Neuronal stem cell (in vitro differentiated cells): ENCODE data around the gene ADGRG6.

Experiments
- DNase-seq: peaks from one replicate; pipeline ENCODE4 v3.0.0-alpha.2; 2013; ENCODE audit warnings: low spot score
- H2AFZ ChIP-seq: one replicate; pipeline ENCODE4 v1.6.1; 2013; ENCODE audit warnings: mild to moderate bottlenecking, low read length, inconsistent platforms
- H2AK5ac ChIP-seq: 2 replicates; pipeline ENCODE4 v1.6.1; 2013; ENCODE audit warnings: low read depth, mild to moderate bottlenecking, inconsistent platforms, low read length, moderate library complexity, mixed read lengths
- H2BK120ac ChIP-seq: 2 replicates; pipeline ENCODE4 v1.6.1; 2013; ENCODE audit warnings: low read depth, mild to moderate bottlenecking, inconsistent platforms, low read length, moderate library complexity, mixed read lengths
- H2BK12ac ChIP-seq: one replicate; pipeline ENCODE4 v1.6.1; 2013; ENCODE audit warnings: low read length, inconsistent platforms
- H2BK15ac ChIP-seq: 2 replicates; pipeline ENCODE4 v1.6.1; 2013; ENCODE audit warnings: mild to moderate bottlenecking, low read length, inconsistent platforms, mixed read lengths
- H2BK5ac ChIP-seq: one replicate; pipeline ENCODE4 v1.6.1; 2013; ENCODE audit warnings: inconsistent platforms, mild to moderate bottlenecking, low read length, moderate library complexity
- H3K14ac ChIP-seq: one replicate; pipeline ENCODE4 v1.6.1; 2013; ENCODE audit warnings: low read length, inconsistent platforms
- H3K18ac ChIP-seq: 2 replicates; pipeline ENCODE4 v1.6.1; 2013; ENCODE audit warnings: low read length, inconsistent platforms
- H3K23ac ChIP-seq: 2 replicates; pipeline ENCODE4 v1.6.1; 2013; ENCODE audit warnings: low read depth, mild to moderate bottlenecking, mixed read lengths, low read length, inconsistent platforms; ENCODE audit not compliant: poor library complexity
- H3K27ac ChIP-seq: replicated peaks from 3 replicates; pipeline ENCODE4 v1.5.1; 2013; ENCODE audit warnings: low read length, inconsistent platforms
- H3K27me3 ChIP-seq, 3 experiments: 2 replicates each; pipeline ENCODE4 v1.6.1; 2013; ENCODE audit warnings: low read length in 3 of 3, mild to moderate bottlenecking in 2 of 3, inconsistent platforms in 1 of 3, low read depth in 1 of 3, mixed read lengths in 1 of 3, moderate library complexity in 1 of 3; ENCODE audit not compliant: control insufficient read depth in 3 of 3, insufficient read depth in 3 of 3
- H3K36me3 ChIP-seq, 2 donors: replicated peaks in 1 of 2; 2 replicates each; pipeline ENCODE4 v1.6.1; 2013; ENCODE audit warnings: low read length in 2 of 2; ENCODE audit not compliant: control insufficient read depth in 2 of 2, insufficient read depth in 2 of 2
- H3K4ac ChIP-seq: 2 replicates; pipeline ENCODE4 v1.6.1; 2013; ENCODE audit warnings: inconsistent platforms, mild to moderate bottlenecking, low read length, moderate library complexity
- H3K4me1 ChIP-seq, 2 donors: 1 replicate in 1 of 2; 2 replicates in 1 of 2; pipeline ENCODE4 v1.6.1; 2013; ENCODE audit warnings: low read length in 2 of 2, low read depth in 1 of 2; ENCODE audit not compliant: control insufficient read depth in 2 of 2, insufficient read depth in 1 of 2
- H3K4me2 ChIP-seq: one replicate; pipeline ENCODE4 v1.6.1; 2013; ENCODE audit warnings: mild to moderate bottlenecking, low read length, inconsistent platforms; ENCODE audit not compliant: insufficient read depth, poor library complexity, severe bottlenecking
- H3K4me3 ChIP-seq, 2 donors: 2 replicates each; pipeline ENCODE4 v1.5.1; 2013; ENCODE audit warnings: low read length in 2 of 2, mild to moderate bottlenecking in 2 of 2, inconsistent platforms in 1 of 2, moderate library complexity in 1 of 2
- H3K79me1 ChIP-seq: one replicate; pipeline ENCODE4 v1.6.1; 2013; ENCODE audit warnings: low read depth, mild to moderate bottlenecking, inconsistent platforms, low read length, moderate library complexity
- H3K9ac ChIP-seq: one replicate; pipeline ENCODE4 v1.6.1; 2013; ENCODE audit warnings: mild to moderate bottlenecking, low read depth, low read length, inconsistent platforms; ENCODE audit not compliant: poor library complexity
- H3K9me3 ChIP-seq, 2 donors: replicated peaks in 1 of 2; 2 replicates each; pipeline versions ENCODE3 to v1.6.1; 2013; ENCODE audit warnings: low read length in 2 of 2, mild to moderate bottlenecking in 2 of 2, inconsistent platforms in 1 of 2, low read depth in 1 of 2, mixed read lengths in 1 of 2, moderate library complexity in 1 of 2; ENCODE audit not compliant: control insufficient read depth in 2 of 2, insufficient read depth in 1 of 2
- H4K8ac ChIP-seq: one replicate; pipeline ENCODE4 v1.6.1; 2013; ENCODE audit warnings: low read depth, mild to moderate bottlenecking, inconsistent platforms, low read length, moderate library complexity
- H4K91ac ChIP-seq: one replicate; pipeline ENCODE4 v1.6.1; 2013; ENCODE audit warnings: low read length, low read depth, mild to moderate bottlenecking, inconsistent platforms; ENCODE audit not compliant: poor library complexity
- WGBS, 2 donors: extraction: QIAGEN DNeasy Blood & Tissue Kit; methylation state at CpG; one replicate each; pipeline ENCODE4 v1.1.7; 2013; ENCODE audit warnings: missing lambda C conversion rate in 2 of 2, mixed read lengths in 1 of 2; ENCODE audit not compliant: insufficient read length in 2 of 2, insufficient replicate concordance in 1 of 2; ENCODE audit errors: extremely low coverage in 2 of 2; 5-methylcytosine and 5-hydroxymethylcytosine counted together

The ADGRG6 gene

DNA sequence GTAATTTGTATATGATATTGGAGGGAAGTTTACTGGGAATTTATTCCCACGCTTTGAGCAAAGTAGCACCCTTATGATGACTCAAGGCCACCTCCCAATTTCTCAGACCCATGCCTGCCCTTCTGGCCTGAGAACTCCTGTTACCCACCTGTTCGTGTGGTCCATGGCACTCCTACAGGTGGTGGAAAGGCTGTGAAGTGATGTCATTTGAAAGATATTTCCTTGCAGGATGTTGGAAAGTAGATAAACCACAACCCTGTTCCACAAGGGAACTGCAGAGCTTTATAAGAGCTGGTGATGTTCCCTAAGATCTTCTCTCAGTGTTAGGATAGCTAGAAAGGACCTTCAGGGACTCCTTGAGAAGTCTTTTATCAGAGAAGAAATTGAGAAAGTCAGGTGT is 70.5 kb downstream of the ADGRG6 start:
- WGBS, 2 donors, result no CpG with 5 or more reads among the region's 2 CpGs
- no peak overlapping the region for H3K18ac ChIP-seq

DNA sequence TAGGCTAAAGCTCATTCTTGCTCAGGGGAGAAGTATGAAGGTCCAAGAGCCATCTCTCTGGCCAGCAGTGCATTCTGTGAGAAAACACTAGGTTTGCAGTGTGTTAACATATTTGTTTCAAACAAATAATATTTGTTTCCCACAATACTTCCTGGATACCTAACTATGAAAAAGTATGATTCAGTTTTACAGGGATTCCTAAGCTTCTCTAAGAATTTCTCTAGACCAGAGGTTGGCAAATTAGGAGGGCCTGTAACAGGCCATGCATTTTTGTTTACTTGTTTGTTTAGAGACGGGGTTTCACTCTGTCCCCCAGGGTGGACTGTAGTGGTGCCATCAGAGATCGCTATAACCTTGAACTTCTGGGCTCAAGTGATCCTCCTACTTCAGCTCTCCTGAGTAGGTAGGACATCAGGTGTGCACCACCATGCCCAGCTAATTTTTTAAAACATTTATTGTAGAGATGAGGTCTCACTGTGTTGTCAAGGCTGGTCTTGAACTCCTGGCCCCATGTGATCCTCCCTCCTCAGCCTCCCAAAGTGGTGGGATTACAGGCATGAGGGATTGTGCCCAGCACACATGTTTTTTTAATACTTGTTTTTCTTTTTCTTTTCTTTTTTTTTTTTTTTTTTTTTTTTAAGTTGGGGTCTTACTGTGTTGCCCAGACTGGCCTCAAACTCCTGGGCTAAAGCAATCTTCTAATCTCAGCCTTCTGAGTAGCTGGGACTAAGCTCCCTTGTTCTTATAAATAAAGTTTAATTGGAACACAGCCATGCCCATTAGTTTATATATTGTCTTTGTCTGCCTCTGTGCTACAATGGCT is 71.7 kb downstream of the ADGRG6 start:
- WGBS, 2 donors, result no CpG with 5 or more reads among the region's 2 CpGs
- H3K4me1 ChIP-seq, result peaks cover 6 to 21% of the 10 kb centered on the region in 2 donors
- no peak for DNase-seq
- H2BK5ac ChIP-seq, result no peak overlapping the region
- H3K27me3 ChIP-seq, result no peaks in the 10 kb centered on the region
- no peak overlapping the region for H3K4ac ChIP-seq
- no peak overlapping the region for H3K14ac ChIP-seq
- no peaks in the 10 kb centered on the region for H3K36me3 ChIP-seq
- no peak overlapping the region for H4K8ac ChIP-seq
- no peak overlapping the region for H2BK12ac ChIP-seq
- no peak overlapping the region for H4K91ac ChIP-seq
- H3K18ac ChIP-seq, result no peak overlapping the region
- no peaks in the 10 kb centered on the region for H3K79me1 ChIP-seq
- H3K4me3 ChIP-seq, result no peak overlapping the region
- H3K9me3 ChIP-seq, result no peaks in the 10 kb centered on the region
- H2BK15ac ChIP-seq, result no peak overlapping the region
- no peak overlapping the region for H3K4me2 ChIP-seq
- H2AFZ ChIP-seq, result no peak overlapping the region
- H2BK120ac ChIP-seq, result no peak overlapping the region
- H2AK5ac ChIP-seq, result no peak overlapping the region
- no peak overlapping the region for H3K9ac ChIP-seq
- no peak overlapping the region for H3K27ac ChIP-seq
- no peak overlapping the region for H3K23ac ChIP-seq

More for the DNA sequence above, 70.5 kb downstream of the ADGRG6 start:
- Histone ChIP-seq H3K79me1 (no peaks in the 10 kb centered on the region), H2BK15ac (no peak overlapping the region), H3K9ac (no peak overlapping the region), H3K4ac (no peak overlapping the region), H3K9me3 (no peaks in the 10 kb centered on the region), H3K4me2 (no peak overlapping the region), H2BK5ac (no peak overlapping the region), H3K36me3 (no peaks in the 10 kb centered on the region), H3K4me3 (no peak overlapping the region), H3K4me1 (peaks cover 2 to 12% of the 10 kb centered on the region in 2 donors), H2AFZ (no peak overlapping the region), H4K91ac (no peak overlapping the region), H4K8ac (no peak overlapping the region), H2BK12ac (no peak overlapping the region), H3K27ac (no peak overlapping the region), H2AK5ac (no peak overlapping the region), H3K27me3 (no peaks in the 10 kb centered on the region), H2BK120ac (no peak overlapping the region), H3K23ac (no peak overlapping the region), H3K14ac (no peak overlapping the region)
- DNase-seq, result no peak

DNA sequence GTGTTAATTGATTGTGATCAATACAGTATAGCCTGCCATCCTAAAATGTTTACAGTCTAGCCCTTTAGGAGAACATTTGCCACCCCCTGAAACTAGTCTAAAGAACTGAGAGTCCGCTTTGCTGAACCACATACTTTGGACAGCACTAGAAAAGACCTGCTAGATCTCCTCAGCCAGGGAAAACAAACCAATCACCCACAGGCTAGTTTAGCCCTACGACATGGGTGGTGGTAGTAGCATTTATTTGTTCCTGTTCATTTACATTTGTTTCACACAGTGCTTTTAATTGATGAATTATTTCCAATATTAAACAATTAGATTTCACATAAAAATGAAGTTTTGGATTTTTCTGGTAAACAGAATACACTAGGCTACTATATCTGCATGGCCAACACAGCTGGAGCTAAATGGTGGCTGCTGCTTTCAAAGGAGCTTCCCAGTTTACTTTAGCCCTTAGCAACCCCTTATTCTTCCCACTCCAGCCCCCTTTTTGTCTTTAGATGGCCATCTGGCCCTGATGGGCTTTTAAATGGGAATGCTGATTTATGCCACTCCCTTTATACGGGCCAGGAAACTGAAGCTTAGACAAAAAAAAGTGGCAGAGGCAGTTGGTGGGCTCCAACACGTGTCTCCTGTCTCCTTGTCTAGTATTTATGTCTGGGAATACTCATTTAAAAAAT is 72.4 kb downstream of the ADGRG6 start:
- no peak overlapping the region for H3K4ac ChIP-seq
- WGBS, 2 donors, result no CpG with 5 or more reads among the region's 4 CpGs

GRCh38 chr6:142374965-142375733 is 73.3 kb downstream of the ADGRG6 start:
- Histone ChIP-seq H3K79me1 (no peaks in the 10 kb centered on the region), H3K4ac (no peak overlapping the region), H3K36me3 (no peaks in the 10 kb centered on the region), H3K4me2 (no peak overlapping the region), H2BK5ac (no peak overlapping the region), H3K9me3 (no peaks in the 10 kb centered on the region), H3K9ac (no peak overlapping the region), H4K91ac (no peak overlapping the region), H3K27me3 (no peaks in the 10 kb centered on the region), H3K23ac (no peak overlapping the region), H2BK120ac (no peak overlapping the region), H3K14ac (no peak overlapping the region), H2AK5ac (no peak overlapping the region), H3K27ac (no peak overlapping the region), H2BK15ac (no peak overlapping the region), H4K8ac (no peak overlapping the region), H2BK12ac (no peak overlapping the region), H3K4me3 (no peak overlapping the region), H2AFZ (peak overlapping the region; percentile 42), H3K18ac (no peak overlapping the region), H3K4me1 (peaks cover 7 to 25% of the 10 kb centered on the region in 2 donors)
- WGBS, 2 donors, result no CpG with 5 or more reads among the region's 4 CpGs
- DNase-seq, result peak; percentile 26

More for the DNA sequence above, 72.4 kb downstream of the ADGRG6 start:
- Histone ChIP-seq H3K4me2 (no peak overlapping the region), H2BK12ac (no peak overlapping the region), H3K9ac (no peak overlapping the region), H2BK15ac (no peak overlapping the region), H3K4me1 (peaks cover 7 to 25% of the 10 kb centered on the region in 2 donors), H2AFZ (peak overlapping the region; percentile 46), H4K91ac (no peak overlapping the region), H3K18ac (no peak overlapping the region), H3K23ac (no peak overlapping the region), H3K27ac (peak overlapping the region; percentile 9), H3K36me3 (no peaks in the 10 kb centered on the region), H3K4me3 (no peak overlapping the region), H3K9me3 (no peaks in the 10 kb centered on the region), H3K14ac (no peak overlapping the region), H4K8ac (no peak overlapping the region), H2BK120ac (no peak overlapping the region), H2AK5ac (no peak overlapping the region), H3K79me1 (no peaks in the 10 kb centered on the region), H2BK5ac (no peak overlapping the region), H3K27me3 (no peaks in the 10 kb centered on the region)
- no peak for DNase-seq
